ENCODE results near the gene UBAC1. TPM values are rescaled to one million over a fixed set of nuclear protein-coding genes. Genes with fewer than 3 reads are reported as not detected.

The UBAC1 gene
- total RNA-seq, 1 donor from 2014 or later, result 107 TPM

DNA sequence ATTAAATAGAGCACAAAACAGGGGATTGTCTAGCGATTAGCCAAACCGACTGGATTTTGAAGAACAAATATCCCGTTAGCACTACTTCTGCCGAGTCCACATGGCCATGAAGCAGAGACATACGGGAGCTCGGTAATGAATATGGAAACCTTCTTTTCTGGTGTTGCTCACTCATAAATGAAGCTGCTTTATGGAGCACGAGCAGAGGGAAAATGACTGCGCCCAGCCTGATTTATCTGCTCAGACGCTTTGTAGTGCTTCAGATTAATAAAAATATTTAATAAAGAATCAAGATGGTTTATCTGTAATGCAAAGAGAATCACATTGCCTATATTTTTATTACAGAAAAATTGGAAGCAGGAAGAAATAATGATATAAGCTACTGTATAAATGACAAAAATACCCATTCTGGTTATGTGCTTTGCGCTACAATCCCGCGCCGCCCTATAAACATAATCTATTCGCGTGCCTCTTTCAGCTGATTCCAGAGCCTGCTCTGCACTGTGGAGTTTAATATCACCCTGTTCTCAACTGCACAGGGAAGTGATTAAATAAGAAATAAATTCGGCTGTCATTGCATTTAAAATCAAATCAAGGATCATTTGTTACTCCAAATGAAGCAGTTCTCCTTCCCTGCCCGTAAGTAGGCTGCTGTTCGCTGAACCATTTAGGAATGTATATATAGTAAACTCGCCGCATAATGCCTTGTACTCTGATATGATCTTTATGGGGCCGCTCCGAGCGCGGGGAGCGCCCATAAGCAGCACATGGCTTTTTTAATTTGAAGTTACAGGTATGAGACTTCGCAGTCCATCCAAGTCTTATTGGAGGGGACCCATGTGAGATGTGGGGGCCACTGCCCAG, 22.3 kb upstream of the UBAC1 start:
- no peak for ATAC-seq (ENCODE audit: poor library complexity)
- intact Hi-C loops (cut with DNase I), result no loop called here
- DNase-seq, result no peak

DNA sequence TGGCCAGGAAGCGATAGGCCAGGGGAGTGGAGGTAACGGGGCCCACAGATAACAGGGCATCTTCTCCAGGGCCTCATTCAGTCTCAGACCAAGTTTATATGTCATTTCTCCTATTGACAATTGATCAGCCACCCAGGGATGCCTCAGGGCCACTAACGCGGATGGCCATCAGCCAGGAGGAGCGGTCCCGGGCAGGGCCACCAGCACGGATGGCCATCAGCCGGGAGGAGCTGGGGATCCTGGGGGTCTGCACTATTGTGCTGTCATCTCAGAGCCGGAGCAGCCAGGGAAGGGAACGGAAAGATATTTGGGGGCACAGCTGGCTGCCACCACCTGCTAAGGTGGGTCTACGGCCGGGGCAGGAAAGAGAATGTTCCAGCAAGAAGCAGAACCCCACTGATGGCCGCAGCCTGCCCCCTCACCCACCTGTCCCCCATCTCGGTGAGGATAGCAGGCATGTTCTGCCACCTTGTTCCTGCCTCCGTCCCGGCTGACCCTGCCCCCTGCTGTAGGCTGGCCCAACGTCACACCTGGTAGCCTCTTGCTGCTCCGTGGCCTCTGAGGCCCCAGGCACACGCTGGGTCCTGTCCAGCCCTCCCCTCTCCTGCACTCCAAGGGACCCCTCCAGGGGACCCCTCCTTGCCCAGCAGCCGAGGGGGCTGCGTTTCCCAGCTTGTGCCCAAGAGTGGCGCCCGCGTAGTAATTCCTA, 21.5 kb upstream of the UBAC1 start:
- intact Hi-C loops (cut with DNase I), result no loop called here
- DNase-seq, result no peak
- no peak for ATAC-seq (ENCODE audit: poor library complexity)

DNA sequence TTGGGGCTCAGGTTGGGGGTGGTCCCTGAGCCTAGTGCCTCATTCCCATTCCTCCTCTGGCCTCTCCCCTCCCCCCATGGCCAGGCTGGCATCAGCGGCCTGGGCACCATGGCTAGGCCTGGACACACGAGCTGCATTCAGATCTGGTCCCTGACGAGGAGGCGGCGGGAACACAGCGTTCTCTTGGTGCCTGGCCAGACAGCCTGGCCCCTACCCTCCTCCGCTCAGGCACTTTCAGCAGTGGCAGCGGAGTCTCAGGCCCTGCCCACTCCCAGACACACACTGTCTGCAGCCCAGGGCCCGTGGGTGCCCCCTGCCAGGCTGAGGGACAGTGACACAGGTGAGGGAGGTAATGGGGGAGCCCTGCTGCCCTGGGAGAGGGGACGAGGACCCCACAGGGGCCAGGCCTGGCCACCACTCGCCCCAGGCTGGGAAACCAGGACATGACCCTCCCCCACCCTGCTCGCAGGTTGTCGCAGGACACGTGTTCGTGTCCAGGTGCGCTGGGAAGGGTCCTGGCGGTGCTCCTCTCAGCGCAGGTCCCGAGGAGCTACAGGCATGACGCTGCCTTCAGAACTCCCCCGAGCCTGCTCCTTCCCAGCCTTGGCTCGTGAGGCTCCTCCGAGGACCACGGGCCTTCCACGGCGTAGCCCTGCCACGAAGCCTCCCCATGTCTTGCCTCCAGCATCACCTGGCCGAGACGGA, 19.9 kb upstream of the UBAC1 start:
- DNase-seq (peak; percentile 68), ATAC-seq (ENCODE audit: poor library complexity) (peak; percentile 84)
- intact Hi-C loops (cut with DNase I), result no loop called here

DNA sequence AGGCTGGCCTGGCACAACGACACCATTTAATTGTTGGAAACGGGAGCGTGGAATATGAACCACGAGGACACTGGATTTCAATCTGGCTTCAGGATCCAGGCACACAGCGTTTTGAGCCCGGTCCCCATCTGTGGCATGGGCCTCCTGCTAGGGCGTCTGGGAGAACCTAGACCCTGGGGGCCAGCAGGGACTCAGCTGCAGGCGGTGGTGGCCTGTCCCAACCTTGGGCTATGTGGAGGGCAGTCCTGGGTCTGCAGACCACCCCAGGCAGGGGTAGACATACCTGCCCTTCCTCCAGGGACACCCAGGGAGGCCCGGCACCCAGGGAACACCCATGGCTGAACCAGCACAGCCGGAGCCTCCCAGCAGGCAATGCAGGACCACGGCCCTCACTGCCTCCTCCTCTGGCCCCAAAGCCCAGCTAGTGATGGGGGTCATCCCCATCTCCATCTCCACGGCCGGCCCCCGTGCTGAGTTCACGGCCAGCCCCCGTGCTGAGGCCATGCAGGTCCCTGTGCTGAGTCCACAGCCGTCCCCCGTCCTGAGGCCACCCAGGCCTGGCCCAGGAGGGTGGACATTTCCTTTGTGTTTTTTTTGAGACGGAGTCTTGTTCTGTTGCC, 18.5 kb upstream of the UBAC1 start:
- intact Hi-C loops (cut with DNase I), result no loop called here
- no peak for ATAC-seq (ENCODE audit: poor library complexity)
- peak; percentile 42 for DNase-seq

DNA sequence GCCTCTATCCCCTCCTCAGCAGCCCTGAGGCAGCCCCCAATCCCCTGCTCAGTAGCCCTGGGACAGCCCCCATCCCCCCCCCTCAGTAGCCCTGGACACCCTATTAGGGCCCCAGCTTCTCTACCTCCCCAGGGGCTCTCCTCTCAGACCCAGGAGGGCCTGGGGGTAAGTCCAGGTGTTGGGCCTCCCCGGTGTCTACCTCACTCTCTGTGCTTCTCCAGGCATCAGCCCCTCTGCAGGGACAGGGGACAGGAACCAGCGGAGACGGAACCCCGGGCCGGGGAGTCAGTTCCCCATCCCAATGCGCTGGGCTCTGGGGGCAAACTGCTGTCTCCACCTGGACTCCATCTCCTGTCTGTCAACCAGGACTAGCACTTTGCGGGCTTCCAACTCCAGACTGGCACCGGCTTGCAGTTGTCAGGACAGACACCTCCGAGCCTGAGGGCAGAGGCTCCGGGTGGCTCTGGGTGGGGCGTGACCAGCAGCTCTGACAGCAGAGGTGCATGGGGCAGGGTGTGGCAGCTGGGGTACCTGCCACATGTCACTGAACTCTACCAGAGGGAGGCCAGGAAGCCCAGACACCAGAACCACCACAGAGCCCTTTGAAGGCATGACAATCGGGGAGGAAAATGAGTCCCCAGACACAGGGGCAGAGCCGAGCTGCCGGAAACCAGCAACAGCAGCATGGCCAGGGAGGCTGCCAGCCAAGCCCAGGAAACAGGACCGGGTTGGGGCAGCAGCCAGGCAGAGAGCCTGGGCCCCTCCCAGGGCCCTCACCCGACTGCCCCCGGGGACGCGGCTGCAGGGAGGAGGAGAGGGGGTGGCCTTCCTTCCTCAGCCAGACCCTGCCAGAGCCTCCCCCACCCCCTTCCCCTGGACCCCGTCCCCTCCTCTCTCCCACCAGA, 17.7 kb upstream of the UBAC1 start:
- intact Hi-C loops (cut with DNase I), result no loop called here
- ATAC-seq (ENCODE audit: poor library complexity) (peak; percentile 36), DNase-seq (peak; percentile 50)

DNA sequence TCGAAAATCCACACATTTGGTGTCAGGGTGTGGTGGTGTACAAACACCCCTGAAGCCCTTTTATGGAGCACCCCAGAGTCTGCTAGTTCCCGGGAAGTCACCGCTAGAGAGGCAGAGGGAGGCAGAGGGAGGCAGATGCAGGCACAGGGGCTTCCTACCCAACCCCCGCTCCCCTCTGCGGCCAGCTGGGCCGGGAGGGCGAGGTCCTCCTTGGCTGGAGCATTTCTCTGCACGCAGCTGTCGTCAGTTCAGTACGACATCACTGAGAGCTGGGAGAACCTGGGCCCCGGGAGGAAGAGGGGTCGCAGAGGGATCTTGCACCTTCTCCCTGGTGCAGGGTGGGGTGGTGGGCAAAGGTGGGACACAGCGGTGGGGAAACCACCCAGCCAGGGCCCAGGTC, 15.8 kb upstream of the UBAC1 start:
- no peak for DNase-seq
- no peak for ATAC-seq (ENCODE audit: poor library complexity)

DNA sequence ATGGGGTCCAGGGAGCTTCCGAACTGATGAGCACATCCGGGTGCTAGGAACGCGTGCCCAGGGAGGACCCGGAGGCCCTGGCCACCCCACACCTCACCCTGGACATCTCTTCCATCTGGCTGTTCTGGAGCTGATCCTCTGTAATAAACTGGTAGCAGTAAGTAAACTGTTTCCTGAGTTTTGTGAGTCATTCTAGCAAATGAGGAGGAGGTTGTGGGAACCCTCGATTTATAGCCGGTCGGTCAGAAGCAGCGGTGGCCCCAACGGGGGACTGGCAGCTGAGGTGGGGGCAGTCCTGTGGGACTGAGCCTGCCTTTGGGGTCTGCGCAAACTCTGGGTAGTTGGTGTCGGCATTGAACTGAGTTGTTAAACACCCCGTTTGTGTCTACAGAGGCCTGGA, 15.4 kb upstream of the UBAC1 start:
- DNase-seq (no peak), ATAC-seq (ENCODE audit: poor library complexity) (no peak)
- intact Hi-C loops (cut with DNase I), result no loop called here

More for the DNA sequence above, 15.8 kb upstream of the UBAC1 start:
- intact Hi-C loops (cut with DNase I), result no loop called here

DNA sequence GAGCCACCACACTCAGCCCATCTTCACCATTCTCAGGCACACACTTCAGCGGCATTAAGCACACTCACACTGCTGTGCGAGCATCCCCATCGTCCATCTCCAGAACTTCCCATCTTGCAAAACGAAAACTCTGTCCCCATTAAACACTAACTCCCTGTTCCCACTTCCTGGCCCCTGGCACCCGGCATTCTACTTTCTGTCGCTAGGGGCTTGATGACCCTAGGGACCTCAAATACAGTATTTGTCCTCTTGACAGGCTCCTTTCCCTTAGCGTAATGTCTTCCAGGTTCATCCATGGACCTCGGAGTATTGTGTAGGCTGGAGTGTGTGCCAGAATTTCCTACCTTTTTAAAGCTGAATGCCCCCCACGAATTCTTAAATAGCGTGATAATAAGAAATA, 14.7 kb upstream of the UBAC1 start:
- intact Hi-C loops (cut with DNase I), result no loop called here
- no peak for ATAC-seq (ENCODE audit: poor library complexity)
- DNase-seq, result no peak

DNA sequence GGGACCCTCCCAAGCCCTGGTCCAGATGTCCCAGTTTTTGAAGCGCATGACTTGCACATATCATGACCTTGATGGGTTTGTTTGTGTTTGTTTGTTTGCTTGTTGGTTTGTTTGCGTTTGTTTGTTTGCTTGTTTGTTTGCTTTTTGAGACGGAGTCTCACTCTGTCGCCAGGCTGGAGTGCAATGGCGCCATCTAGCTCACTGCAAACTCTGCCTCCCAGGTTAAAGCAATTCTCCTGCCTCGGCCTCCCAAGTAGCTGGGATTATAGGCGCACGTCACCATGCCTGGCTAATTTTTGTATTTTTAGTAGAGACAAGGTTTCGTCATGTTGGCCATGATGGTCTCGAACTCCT, 13.0 kb upstream of the UBAC1 start:
- ATAC-seq (ENCODE audit: poor library complexity) (no peak), DNase-seq (no peak)
- intact Hi-C loops (cut with DNase I), result no loop called here

DNA sequence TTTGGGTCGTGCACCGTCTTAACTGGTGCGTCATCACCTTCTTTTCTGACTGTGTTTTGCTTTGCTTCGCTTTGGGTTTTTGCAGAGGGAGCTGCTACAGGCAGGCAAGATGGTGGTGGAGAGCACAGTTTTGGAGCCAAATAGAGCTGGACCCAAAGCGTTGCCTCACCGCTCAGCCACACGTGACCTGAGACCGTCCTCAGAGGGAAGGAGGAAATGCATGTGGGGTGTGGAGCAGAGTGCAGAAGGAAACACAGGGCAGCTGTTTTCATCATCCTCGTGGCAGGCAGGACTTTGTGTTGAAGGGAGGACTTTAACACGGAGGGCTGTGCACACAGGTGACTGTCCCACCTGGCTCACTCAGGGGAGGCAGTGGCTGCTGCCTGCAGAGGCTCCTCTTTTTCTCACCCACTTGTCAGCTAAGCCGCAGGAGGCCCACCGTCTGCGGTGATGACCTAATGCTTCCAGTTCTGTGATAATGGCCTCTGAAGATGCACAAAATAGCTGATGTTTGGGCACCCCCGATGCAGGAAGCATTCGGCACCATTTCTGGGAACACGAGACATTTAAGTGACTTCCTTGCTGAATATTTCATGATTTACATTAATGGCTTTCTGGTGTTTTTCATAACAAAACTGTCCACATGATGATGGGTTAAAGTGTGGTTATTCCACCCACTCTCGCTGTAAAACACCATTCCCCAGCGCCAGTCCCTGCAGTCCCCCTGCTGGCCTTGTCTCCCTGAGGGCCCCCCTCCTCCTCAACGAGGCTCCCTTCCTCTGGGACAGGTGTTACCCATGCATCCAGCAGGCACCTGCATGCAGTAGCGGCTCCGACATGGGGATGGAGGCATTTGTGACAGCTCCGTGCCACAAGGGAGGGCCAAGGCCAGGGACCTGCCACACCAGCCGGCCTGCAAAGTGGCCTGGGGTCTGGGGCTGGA, 12.4 kb upstream of the UBAC1 start:
- intact Hi-C loops (cut with DNase I), result no loop called here
- ATAC-seq (ENCODE audit: poor library complexity) (peak; percentile 56), DNase-seq (peak; percentile 73)

DNA sequence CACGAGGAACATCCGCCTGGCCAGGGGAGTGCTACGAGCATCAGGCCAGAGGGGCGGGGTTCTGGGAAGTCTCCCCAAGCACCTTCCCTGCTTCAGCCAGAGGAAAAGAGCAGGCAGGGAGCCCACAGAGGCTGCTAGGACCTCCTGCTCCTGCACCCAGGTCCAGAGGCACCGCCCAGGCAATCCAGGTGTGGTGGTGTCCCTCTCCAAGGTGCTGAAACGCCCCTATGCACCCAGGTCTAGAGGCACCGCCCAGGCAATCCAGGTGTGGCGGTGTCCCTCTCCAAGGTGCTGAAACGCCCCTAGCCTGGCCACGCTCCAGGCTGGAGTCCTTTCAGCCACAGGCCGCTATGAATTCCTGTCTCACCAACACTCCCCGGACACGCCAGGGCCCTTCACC, 10.7 kb upstream of the UBAC1 start:
- intact Hi-C loops (cut with DNase I), result no loop called here
- ATAC-seq (ENCODE audit: poor library complexity), result no peak
- peak; percentile 35 for DNase-seq

DNA sequence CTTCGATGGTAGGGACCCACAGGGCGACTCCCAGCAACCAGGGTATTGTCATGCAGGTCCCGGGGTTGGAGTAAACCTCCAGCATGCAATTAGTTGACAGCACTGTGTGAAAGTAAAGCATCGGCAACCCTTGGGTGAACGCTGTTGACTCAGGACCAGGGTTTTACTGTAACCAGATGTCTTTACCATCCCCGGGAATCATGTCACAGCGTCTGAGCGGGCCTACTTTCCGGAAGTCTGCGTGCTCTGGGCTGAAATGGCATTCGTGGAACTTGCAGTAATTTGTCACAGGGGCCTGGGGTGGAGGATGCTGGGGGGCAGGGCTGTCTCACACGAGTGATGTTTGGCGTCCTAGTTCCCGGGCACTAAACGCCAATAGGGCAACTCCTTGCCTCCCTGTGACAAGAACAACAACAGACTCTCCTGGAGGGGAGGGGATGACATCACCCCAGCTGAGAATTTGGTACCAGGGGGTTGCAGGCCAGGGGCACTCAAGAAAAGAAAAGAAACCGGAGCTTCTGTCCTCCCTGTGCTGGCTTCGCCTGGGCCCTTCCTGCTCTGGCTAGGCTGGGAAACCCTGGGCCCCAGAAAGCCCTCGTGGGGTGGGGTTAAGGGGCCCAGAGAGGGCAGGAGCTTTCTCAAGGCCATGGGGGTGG, 10.1 kb upstream of the UBAC1 start:
- ATAC-seq (ENCODE audit: poor library complexity) (no peak), DNase-seq (no peak)
- intact Hi-C loops (cut with DNase I), result no loop called here

DNA sequence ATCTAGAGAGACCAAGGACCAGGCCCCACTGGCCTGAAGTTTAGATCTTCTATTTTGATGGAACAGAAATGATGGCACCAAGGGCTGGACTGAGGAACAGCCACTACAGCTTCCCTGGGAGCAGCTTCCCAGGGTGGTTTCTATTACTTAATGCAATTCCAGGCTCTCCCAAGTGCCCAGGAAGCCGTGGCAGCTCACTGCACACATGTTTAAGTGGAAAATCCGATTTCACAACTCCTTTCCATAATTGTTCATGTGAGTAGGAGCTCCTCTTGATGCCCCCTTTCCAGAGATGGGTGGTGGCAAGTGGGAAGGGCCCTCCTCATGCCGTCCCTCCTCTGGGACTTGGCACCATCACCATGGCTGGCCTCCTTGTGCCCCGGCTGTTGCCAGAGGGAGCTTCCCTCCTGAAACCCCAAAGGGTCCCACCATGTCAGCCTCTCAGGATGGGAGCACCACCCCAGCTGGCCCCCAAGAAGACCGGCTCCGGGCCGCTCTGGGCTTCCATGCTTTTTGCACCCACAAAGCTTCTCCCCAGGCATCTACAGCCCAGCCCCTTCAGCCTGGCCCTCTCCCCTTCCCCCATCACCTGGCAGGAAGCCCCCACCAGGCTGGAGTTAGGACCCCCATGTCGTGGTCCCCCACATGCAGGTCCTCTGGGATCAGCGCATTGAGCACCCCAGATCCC, 9.1 kb upstream of the UBAC1 start:
- intact Hi-C loops (cut with DNase I), result no loop called here
- no peak for ATAC-seq (ENCODE audit: poor library complexity)
- DNase-seq, result no peak

DNA sequence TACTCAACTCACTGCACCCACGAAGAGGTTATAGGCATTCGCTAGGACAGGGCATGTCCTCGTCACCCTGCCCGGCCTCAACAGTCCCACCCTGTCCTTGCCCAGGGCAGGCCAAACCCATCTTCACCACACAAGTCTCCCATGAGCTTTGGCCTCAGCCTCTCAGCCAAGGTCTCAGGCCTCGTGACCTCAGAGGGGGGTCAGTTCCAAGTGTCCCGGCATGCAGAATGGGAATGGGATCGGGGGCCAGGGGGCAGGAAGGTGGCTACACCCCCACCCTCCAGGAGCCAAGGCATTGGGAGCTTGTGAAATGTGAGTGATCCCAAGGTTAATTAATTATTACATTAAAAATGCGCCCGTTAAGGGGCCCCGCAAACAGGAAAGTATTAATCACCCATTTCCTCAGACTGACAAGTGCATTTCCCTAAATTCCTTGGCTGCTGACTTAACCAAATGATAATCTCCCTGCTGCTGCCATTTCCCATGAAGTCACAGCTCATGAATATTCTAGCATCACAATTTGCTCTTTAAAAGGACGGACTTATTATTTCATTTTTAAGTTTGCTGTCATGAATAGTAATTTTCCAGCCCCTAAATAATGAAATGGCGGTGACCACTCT, 8.0 kb upstream of the UBAC1 start:
- DNase-seq (peak; percentile 42), ATAC-seq (ENCODE audit: poor library complexity) (no peak)
- intact Hi-C loops (cut with DNase I), result loop anchor here (10.0 kb wide), 1 partner anchor 316 kb away; no protein-coding TSS in a partner anchor

DNA sequence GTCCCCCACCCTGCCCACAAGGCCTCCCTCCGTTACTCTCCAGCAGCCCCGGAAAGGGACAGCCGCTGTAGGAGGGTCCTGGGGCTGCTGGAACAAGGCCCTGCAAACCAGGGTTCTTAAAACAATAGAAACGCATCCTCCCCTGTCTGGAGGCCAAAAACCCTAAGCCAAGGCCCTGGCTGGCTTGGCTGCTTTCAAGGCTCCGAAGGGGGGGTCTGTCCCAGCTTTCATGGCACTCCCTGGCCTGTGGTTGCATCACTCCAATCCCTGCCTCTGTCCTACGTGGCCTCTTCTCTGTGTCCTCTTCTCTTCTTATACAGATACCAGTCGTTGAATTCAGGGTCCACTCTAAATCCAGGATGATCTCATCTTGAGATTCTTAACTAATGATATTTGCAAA, 7.4 kb upstream of the UBAC1 start:
- DNase-seq, result peak; percentile 39
- no peak for ATAC-seq (ENCODE audit: poor library complexity)
- intact Hi-C loops (cut with DNase I), result loop anchor here (10.0 kb wide), 1 partner anchor 316 kb away; no protein-coding TSS in a partner anchor

DNA sequence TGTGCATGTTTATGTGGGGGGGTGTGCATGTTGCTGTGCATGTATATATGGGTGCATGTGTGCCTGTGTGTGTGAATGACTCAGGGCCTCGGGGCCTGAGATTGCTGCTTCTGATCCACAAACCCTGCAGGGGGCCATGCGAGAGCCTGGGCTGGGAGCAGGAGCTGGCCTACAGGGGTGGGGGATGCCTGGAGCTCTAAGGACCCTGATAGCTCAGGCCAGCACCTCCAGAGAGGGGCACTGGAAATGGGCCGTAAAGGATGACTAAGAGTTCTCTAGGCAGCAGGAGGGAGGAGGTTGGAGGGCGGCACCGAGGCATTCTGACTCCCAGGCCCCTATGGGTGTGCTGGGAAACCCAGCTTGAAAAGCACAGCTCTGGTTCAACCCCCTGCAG, 6.9 kb upstream of the UBAC1 start:
- DNase-seq, result no peak
- ATAC-seq (ENCODE audit: poor library complexity), result no peak
- intact Hi-C loops (cut with DNase I), result loop anchor here (10.0 kb wide), 1 partner anchor 317 kb away; no protein-coding TSS in a partner anchor
